ENCODE data around the gene CRYBB1.

CRYBB1 gene

DNA sequence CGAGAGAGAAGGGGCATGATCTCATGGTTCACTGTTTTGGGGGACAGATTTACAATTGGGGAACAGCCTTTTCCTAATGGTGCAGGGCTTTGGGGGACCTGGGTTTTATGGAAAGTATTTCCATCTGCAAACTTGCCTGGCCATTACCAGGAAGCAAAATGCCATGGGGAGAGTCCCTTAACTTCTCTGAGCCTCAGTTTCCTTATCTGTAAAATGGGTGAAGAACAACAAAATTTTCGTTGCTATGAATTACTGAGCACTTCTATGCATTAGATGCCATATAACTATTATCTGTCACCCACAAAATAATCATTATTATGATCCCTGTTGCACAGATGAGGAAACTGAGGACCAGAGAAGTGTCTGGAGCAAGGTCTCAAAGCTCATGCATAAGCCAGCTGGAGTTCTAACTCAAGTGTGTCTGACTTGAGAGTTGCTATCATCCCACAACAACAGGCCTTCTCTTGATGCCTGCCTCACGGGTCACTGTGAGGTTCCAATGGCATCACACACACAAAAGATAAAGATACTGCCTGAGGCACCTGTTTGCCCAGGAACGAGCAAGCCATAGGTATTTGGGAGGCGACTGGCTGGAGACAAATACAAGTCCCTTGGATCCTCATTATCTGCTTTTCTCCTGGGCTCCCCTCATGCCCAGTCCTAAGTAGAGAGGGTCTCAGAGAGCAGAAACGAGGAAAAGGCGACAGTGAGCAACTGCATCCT lies 43.7 kb downstream of the CRYBB1 start:
- FAIRE-seq = no peak

GRCh38 chr22:26573026-26573662 lies 44.7 kb downstream of the CRYBB1 start:
- FAIRE-seq = no peak

- FAIRE-seq = no peak
These were observed 46.8 kb downstream of the CRYBB1 start for GRCh38 chr22:26570864-26571525.

- FAIRE-seq = no peak
These were observed 47.7 kb downstream of the CRYBB1 start for GRCh38 chr22:26570115-26570514.

- no peak for FAIRE-seq
These were observed 49.6 kb downstream of the CRYBB1 start for GRCh38 chr22:26568207-26568706.

DNA sequence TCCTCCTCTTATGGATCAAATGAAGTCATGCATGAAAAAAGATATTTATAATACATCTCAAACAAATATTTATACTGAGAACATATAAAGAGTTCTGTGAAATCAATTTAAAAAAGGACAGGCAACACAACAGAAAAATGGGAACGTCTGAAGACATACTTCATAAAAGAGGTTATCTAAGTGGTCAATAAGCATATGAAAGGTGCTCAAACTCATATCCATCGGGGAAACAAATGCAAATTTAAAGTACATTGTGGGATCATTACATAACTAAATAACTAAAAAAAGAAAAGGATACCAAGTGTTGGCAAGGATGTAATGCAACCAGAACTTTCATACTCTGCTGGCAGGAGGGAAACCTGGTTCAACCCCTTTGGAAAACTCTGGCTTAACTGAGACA lies 50.2 kb downstream of the CRYBB1 start:
- FAIRE-seq = no peak

DNA sequence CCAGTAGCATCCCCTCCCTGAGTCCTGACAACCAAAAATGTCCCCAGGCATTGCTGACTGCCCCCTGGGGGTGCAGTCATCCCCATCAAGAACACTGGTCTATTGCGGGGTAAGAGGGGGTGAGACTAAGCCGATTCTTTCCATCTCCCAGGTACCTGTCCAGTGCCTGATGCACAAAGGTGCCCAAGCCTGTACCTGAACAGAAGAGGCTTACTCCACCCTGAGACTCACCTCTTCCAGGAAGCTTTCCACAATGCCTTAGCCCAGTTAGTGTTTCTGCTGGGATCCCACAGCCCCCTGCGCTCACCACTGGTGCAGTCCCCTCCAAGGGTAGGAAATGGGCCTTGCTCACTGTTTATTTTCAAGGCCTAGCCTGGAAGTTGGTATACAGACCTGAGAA lies 50.8 kb downstream of the CRYBB1 start:
- no peak for FAIRE-seq

DNA sequence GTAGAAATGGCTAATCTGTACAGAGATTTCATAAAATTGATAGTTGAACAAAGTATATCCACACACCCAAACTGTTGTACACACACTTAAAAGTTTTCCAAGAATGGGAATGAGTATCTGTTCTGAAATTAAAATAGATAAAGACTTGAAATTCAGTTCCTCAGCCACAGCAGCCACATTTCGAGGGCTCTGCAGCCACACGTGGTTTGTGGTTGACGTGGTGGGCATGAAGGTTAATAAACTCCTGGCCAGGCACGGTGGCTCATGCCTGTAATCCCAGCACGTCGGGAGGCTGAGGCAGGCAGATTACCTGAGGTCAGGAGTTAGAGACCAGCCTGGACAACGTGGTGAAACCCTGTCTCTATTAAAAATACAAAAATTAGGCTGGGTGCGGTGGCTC lies 51.9 kb downstream of the CRYBB1 start:
- no peak for FAIRE-seq

GRCh38 chr22:26565181-26565580 lies 52.6 kb downstream of the CRYBB1 start:
- FAIRE-seq = no peak

DNA sequence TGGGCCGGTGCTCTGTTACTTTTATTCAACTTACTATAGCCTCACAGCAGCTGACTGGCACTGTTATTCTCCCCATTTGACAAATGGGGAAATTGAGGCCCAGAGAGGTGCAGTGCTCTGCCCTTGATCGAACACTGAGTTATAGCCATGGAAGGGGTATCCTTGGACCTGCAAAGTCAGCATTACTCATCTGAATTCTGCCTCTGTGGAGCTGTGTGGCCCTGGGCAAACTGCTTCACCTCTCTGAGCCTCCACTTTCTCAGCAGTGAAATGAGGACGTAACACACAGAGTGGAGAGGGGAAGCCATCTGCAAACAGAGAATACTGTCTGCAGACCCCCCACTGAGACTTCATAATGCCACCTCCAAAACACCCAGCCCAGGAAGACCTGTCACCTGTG lies 53.2 kb downstream of the CRYBB1 start:
- no peak for FAIRE-seq

DNA sequence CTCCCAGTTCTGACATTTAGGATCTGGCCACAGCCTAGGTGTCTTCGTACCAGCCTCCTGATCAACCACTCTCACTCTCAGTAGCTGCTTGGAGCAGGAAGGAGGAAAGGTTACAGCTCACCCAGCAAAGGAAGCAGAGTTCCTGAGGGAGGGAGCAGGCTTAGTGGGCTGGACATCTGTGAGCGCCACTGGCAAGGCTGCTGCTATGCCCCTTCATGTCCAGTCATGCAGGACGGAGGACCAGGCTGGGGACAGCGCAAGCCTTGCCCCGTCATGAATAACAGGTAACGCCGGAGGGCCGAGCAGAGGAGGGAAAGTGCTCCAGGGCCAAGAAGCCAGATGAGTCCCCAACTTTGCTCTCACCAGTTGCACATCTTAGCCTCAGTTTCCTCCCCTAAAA lies 53.6 kb downstream of the CRYBB1 start:
- FAIRE-seq = no peak

GRCh38 chr22:26563022-26563421 lies 54.8 kb downstream of the CRYBB1 start:
- FAIRE-seq = no peak

DNA sequence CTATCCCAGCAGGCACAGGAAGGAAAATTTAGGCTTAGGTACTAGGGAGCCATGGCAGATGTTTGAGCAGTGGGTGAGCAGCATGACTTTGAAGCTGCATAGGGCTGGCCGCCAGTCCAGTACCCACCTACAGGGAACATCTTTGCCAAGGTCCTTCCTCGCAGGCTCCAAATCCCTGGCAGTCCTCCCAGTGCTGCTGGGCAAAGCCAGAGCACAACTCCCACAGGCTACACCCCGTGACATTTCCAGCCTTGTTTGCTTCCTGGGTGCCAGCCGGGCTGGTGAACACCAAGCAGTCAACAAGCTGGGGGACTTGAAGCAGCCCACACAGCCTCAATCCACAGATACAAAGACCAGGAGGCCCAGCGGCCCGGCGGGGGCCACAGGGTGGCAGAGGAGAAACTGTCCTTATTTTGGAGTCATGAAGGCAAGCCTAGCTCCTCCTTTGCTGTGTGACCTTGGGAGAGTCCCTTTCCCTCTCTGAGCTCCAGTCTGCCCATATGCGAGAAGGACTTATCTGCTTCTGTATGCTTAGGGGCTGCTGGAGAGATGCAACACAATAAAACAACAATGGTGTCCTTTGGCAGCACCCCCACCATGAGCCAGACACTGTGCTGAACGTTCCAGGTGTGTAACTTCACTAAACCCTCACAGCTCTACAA lies 55.9 kb downstream of the CRYBB1 start:
- no peak for FAIRE-seq

DNA sequence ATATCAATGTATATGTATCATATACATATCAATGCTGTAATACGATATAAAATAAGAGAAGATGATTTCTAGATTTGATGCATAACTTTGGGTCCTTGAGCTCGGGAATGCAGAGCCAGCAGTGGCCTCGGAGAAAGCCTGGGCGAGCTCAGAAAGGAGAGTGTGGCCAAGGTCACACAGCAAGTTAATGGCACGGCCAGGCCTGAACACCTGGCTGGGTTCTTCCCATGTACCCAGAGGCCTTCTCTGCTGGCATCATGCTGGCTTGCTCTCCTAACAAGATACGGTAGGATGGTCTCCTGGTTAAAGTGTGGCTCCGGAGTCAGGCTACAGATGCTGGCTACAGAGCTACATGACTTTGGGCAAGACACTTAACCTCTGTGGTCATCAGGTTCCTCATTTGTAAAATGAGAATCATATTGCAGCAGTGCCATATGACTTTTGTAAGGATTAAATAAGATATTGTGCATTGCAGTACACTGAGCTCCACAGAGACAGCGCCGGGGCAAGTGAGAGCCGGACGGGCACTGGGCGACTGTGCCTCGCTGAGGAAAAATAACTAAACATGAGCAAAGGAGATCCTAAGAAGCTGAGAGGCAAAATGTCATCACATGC lies 57.8 kb downstream of the CRYBB1 start:
- FAIRE-seq = no peak

- no peak for FAIRE-seq
These were observed 59.5 kb downstream of the CRYBB1 start for GRCh38 chr22:26558248-26558895.

GRCh38 chr22:26556904-26557303 lies 60.9 kb downstream of the CRYBB1 start:
- FAIRE-seq = no peak

- FAIRE-seq = no peak
These were observed 62.3 kb downstream of the CRYBB1 start for GRCh38 chr22:26555478-26555877.

- FAIRE-seq = no peak
These were observed 62.9 kb downstream of the CRYBB1 start for GRCh38 chr22:26554956-26555355.

DNA sequence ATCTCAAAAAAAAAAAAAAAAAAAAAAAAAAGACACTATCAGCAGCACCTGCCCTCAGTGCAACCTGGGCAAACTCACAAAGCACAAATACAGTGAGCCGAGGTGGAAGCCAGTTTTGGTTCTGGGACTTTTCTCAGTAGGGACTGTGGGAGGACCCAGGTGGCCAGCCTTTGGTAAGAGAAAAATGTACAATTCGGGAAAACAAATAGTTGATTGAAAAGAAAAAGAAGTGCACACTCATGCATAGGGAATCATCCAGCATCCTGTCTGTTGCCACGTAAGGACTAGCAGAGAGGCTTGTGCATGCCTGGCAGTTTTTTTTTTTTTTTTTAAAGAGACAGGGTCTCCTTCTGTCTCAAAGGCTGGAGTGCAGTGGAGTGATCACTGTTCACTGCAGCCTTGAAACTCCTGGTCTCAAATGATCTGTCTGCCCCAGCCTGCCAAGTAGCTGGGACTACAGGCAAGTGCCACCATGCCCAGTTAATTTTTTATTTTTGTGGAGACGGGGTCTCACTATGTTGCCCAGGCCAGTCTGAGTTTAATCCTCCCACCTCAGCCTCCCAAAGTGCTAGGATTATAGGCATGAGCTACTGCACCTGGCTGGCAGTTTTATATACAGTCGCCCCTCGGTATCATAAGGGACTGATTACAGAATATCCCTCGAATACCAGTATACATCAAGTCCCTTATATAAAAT lies 64.6 kb downstream of the CRYBB1 start:
- no peak for FAIRE-seq

GRCh38 chr22:26552466-26552865 lies 65.4 kb downstream of the CRYBB1 start:
- no peak for FAIRE-seq

DNA sequence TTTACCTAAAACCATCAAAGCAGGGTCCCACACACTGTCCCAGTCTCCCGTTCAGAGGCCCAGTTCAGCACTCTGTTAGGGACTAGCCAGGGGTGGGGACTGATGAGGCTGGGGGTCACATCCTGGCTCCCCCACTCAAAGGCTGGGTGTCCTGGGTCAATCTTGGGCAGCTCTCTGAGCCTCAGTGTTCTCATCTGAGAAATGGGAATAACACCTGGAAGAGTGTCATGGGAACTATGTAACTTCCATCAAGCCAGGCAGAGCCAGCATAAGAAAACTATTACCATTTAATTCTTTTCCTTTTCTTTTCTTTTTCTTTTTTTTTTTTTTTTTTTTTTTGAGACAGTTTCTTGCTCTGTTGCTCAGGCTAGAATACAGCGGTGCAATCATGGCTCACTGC lies 66.3 kb downstream of the CRYBB1 start:
- FAIRE-seq = no peak

DNA sequence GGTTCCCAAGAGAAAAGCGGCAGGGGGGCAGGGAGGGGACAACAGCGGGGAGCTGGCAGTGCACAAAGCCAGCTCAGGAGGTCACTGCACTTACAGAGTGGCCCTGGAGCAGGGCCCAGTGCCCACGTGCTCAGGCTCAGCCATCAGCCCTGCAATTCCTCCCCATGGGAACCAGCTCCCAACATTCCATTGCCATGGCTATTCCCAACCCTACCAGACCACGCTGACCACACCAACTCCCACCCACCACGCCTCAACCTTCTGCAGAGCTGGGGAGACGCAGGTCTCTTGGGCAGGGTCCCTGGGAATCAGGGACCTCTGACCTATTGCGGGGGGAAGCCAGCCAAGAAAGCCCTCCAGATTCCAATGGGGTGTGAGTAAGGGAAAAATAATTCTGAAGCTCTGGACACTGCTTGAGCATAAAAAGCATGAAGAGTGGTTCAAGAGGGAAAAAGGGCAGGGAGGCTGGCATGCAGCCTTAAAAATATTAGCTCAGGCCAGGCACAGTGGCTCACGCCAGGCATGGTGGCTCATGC lies 67.3 kb downstream of the CRYBB1 start:
- FAIRE-seq = no peak

Data from islet of Langerhans (tissue), 1 donor.